Measurements from ENCODE around the gene GABARAP. TPM values are rescaled to one million over a fixed set of nuclear protein-coding genes. Genes with fewer than 3 reads are reported as not detected.
A peak's percentile ranks its signal among the peaks of the same experiment; 100 is the strongest.

Gene GABARAP
- total RNA-seq, result 315 and 440 TPM in 2 replicates

DNA sequence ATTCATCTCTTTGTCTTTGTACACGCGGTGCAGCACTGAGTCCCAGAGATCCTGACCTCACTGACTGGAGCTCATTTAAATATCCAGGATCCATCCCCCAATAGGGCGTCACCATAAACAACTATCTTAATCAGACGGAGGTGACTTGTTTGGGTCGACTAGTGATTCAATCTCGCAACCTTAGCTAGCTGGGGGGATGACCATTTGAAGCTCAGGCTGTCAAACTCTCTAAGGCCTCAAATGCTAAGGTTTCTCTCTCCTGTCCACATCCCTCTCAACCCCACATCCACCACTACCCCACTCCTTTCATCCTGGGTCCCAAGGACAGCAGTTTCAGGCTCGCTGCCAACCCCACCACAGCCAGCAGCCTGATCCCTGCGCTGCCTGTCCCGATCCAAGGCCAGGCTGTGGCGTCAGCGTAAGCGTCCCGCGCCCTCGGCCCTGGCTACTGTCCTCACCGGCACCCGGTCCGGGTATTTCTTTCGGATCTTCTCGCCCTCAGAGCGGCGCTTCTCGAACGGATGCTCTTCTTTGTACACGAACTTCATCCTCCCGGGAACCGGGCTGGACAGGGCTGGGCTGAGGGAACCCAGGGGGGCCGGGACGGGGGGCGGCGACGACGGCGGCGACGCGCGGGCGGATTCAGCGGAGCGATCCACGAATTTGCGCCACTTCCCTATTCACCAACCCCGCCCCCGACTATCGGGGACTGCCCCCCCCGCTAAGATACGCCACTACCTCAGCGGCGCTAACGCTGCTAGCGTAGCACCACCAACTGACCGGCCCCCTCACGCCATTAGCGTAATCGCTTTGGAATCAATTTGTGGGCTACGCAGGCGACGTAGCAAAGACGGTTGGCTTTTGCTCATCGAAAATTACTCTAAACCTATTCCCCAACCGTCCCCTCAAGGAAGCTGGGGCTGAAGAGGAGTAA is at the start of gene GABARAP:
GABARAP (minus strand) TSS at position 667 of the 934 bp plus-strand sequence; CDS start at position 548, 119 bp downstream.

DNA sequence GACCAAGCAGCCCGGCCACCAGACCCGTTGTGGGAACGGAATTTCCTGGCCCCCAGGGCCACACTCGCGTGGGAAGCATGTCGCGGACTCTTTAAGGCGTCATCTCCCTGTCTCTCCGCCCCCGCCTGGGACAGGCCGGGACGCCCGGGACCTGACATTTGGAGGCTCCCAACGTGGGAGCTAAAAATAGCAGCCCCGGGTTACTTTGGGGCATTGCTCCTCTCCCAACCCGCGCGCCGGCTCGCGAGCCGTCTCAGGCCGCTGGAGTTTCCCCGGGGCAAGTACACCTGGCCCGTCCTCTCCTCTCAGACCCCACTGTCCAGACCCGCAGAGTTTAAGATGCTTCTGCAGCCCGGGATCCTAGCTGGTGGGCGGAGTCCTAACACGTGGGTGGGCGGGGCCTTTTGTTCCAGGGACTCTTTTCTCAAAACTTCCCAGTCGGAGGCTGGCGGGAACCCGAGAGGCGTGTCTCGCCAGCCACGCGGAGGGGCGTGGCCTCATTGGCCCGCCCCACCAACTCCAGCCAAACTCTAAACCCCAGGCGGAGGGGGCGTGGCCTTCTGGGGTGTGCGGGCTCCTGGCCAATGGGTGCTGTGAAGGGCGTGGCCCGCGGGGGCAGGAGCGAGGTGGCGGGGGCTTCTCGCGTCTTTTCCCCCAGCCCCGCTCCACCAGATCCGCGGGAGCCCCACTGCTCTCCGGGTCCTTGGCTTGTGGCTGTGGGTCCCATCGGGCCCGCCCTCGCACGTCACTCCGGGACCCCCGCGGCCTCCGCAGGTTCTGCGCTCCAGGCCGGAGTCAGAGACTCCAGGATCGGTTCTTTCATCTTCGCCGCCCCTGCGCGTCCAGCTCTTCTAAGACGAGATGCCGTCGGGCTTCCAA is 39.1 kb upstream of the GABARAP start, which contains the start of gene SLC2A4:
SLC2A4 (plus strand) TSS at position 645 of the 879 bp plus-strand sequence; CDS start at position 862, 217 bp downstream.

DNA sequence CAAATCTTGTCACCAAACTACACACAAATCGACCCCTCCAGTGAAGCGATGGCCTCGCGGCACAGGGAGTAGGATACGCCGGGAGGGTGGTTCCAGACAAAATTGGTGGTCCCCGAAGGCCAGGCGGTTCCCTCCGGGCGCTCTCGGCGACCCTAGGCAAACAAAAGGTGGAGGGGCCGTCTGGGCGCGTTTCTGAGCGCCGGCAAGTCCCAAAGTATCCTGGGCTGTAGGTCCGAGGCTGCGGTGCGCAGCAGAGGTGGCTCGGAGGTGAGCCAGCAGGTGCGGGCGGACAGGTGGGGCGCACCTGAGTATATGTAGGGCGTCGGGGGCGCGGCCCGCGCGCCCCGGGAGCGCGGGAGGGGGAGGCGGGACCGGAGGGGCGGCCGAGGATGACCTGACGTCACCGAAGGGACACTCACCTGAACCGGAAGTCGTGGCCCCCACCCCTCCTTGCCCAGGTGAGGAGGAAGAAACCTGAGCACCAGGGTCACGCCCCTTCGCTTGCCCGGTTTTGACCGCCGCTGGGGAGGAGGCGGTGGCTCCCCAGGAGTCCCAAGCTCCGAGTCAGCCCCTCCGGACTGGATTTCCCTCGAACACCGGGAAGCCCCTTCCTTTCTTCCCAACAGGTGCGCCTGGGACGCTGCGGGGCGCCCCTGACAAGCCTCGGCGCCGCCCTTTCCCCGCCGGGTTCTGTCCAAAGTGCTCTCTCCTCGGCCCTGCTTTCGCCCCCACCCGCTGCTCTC is 20.1 kb upstream of the GABARAP start, which contains the start of gene CLDN7:
CLDN7 (minus strand) TSS at position 287 of the 743 bp plus-strand sequence. CDS start 435 bp downstream, outside the sequence.

DNA sequence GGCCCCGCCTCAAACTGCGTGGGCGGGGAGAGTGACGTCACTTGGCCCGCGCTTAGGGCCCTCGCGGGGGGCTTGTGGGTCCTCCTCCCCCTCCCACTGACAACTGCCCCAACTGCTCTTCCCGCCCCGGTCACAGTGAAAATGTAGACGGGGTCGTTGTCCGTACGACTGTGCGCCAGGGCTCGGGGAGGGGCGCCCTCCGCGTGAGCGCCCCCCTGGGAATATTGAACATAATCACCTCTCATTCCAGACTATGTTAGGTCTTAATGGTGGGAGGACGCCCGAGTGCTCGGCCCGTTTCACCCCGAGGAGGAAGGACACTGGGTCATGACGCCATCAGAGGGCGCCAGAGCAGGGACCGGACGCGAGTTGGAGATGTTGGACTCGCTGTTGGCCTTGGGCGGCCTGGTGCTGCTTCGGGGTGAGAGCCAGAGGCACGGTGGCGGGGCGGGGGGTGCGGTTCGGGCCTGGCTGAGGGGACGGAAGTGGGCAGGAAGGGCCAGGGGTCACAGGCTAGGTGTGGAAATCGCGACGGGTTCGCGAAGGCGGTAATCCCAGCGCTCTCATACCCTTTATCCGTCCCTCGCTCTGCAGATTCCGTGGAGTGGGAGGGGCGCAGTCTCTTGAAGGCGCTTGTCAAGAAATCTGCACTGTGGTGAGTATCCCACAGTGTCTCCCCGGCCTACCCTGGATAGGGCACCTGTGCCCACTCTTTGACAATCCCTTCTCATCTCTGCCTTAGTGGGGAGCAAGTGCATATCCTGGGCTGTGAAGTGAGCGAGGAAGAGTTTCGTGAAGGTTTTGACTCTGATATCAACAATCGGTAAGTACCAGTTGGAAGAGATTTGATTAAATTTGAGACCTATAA is 10.2 kb upstream of the GABARAP start, which contains the start of gene ELP5:
ELP5 (plus strand) TSS at position 40 of the 868 bp plus-strand sequence; CDS start at position 376, 336 bp downstream.

DNA sequence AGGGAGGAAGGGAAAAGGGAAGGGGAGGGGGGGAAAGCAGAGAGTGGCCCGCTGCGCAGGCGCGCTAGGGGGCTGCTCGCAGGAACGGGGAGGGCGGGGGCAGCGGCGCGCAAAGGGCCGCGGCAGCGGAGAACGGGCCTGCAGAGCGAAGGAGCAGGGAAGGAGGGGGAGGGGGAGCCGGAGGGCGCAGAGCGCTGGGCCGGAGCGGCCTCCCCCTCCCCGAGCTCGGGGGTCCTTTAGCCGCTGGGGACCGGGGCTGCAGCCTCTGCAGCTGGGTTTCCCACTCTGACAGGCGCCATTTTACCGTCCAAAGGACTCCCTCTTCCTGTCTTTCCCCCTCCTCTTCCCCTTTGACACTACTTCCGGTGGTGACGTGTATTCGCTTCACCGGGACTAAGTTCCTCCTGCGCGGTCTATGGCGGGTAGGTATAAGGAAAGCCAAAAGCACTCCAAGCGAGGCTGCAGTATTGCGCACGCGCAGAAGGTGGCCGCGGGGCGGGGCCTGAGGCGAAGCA is 9.5 kb upstream of the GABARAP start, which contains the start of gene CTDNEP1:
CTDNEP1 (minus strand) TSS at position 74 of the 515 bp plus-strand sequence. CDS start 438 bp downstream, outside the sequence.

DNA sequence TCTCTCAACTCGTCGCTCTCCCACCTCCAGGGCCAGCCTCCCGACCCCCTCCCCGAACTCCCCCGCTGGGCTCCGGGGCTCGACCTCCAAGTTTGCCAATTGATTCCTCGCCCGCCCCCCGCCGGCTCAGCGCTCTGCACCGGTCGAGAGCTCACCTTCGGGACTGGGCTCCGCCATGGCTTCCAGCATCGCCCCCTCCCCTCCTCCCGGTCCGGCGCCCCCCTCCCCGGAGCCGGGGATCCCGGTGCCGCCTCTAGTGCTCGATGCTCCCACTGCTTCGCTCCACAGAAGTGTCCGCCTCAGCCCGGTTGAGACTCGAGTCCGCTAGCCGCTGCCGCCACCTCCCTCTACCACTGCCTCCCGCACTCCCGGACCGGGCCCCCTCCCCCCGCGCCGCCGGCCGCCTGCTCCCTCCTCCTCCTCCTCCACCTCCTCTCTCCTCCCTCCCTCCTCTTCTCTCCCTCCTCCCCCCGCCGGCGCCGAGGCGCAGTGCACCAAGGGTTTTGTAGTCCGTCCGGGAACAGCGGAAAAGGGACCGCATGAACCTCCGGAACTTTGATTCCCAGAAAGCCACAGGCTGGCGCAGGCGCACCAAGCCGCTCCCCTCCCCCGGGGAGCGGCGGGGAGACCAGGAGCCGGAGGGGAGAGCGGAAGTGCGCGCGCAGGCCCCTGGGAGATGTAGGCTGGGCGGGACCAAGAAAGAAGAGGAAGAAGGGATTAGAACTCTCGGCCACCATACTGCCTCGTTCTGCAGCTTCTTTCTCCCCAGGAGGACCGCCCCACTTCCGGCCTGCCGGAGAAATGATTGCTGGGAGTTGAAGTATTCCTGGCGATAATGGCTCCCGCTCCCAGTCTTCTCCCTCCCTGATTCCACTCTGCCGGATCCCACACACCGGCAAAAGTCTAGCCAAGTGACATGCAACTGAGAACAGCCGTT is 2.9 kb downstream of the GABARAP start, which contains the start of gene PHF23:
PHF23 (minus strand) TSS at position 367 of the 937 bp plus-strand sequence; CDS start at position 189, 178 bp downstream.

DNA sequence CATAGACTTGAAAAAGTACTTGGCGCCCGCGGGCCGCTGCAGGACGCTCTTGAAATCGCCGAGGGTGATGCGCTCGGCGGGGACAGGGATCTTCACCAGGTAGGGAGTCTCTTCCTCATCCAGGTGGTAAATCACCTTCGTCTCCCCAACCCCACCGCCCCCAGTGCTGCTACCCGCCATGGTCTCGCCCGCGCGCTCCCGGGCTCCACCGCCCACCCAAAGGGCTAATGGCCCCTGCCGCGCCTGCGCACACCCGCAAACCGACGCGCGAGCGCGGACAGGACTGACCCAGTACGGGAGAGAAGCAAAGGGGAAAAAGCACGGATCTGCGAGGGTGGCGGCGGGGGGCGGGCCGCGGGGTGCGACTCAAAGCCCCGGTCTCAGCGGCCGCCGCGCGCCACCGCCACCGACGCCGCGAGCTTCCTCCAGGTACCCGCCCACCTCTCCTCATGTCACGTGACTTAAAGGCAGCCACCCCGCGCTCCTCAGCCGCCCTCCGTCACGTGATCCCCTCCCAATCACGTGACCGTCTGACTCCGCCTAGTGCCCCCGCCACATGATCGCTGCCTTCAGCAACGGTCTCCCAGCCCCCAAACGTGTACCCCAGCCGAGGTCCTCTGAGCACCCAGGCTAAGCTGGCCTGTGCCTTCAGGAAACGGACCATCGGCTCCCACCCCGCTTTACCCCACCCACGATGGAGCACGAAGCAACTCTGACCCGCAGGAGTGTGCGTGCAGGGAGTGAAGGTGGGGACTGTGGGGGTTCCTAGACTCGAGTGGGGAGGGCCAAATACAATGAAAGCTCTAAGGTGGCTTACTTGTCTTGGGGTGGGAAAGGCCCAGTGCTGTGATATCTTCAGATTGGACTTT is 7.9 kb downstream of the GABARAP start, which contains the start of gene DVL2:
DVL2 (minus strand) TSS at position 435 of the 869 bp plus-strand sequence; CDS start at position 180, 255 bp downstream.

DNA sequence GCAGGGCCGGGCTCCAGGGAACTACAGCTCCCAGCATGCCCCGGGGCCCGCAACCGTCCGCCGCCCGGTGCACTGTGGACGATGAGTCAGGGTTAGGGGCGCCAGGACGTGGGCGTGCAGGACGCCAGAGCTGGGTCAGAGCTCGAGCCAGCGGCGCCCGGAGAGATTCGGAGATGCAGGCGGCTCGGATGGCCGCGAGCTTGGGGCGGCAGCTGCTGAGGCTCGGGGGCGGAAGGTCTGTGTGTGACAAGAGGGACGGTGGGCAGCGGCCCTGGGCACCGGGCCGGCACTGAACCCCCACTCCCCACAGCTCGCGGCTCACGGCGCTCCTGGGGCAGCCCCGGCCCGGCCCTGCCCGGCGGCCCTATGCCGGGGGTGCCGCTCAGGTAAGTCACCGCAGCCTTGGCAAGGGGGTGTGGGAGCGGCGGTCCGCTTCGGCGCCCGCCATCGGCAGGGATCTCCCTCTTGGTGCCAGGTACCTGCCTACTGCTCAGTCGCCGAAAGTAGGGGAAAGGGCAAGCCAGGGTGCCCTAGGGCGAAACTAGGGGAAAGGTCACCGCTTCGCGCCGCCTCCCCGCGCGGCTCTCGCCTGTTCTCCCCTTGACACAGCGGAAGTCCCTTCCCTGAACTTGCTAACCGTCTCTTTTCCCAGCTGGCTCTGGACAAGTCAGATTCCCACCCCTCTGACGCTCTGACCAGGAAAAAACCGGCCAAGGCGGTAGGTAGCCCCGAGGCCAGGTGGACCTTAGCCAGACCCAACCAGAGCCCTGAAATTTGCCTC is 22.2 kb downstream of the GABARAP start, which contains the start of the genes ACADVL and DLG4:
ACADVL (plus strand) TSS at position 127 of the 781 bp plus-strand sequence; CDS start at position 174, 47 bp downstream.
DLG4 (minus strand) TSS at position 25 of the 781 bp plus-strand sequence.

Small RNAs within 50 kb of the gene (small RNA-seq; reads per million reads assigned to genes)
- not detected for gene AC120057.4
- 388 reads per million, percentile 99 among the genes with 10 or more reads in this experiment for gene MIR324
- not detected for gene RF00019

Other genes starting within 250 kb of the GABARAP start
- 0.11 TPM in 1 of 2 replicates, not detected in the other for gene ALOX12, start 246.4 kb downstream of the GABARAP start, total RNA-seq
- 72.4 and 73.5 TPM in 2 replicates for gene RNASEK, start 229.8 kb downstream of the GABARAP start, total RNA-seq
- 0.11 and 0.13 TPM in 2 replicates for gene BCL6B, start 219.4 kb downstream of the GABARAP start, total RNA-seq
- 0.22 and 0.52 TPM in 2 replicates for gene SLC16A13, start 206.4 kb downstream of the GABARAP start, total RNA-seq
- gene SLC16A11, start 198.4 kb downstream of the GABARAP start, total RNA-seq, result 0.13 TPM in 1 of 2 replicates, not detected in the other
- gene CLEC10A, start 162.2 kb downstream of the GABARAP start, total RNA-seq, result not detected in 2 replicates
- gene ASGR2, start 127.6 kb downstream of the GABARAP start, total RNA-seq, result not detected in 2 replicates
- 0.65 and 0.76 TPM in 2 replicates for gene ASGR1, start 63.1 kb downstream of the GABARAP start, total RNA-seq
- gene DLG4, start 22.6 kb downstream of the GABARAP start, total RNA-seq, result 7.7 and 8.8 TPM in 2 replicates
- 205 and 214 TPM in 2 replicates for gene ACADVL, start 22.5 kb downstream of the GABARAP start, total RNA-seq
- gene DVL2, start 7.9 kb downstream of the GABARAP start, total RNA-seq, result 54.4 and 63.1 TPM in 2 replicates
- gene PHF23, start 3.0 kb downstream of the GABARAP start, total RNA-seq, result 34.4 and 38.5 TPM in 2 replicates
- gene CTDNEP1, start 9.3 kb upstream of the GABARAP start, total RNA-seq, result 30.1 and 39.5 TPM in 2 replicates
- 31.6 and 39.1 TPM in 2 replicates for gene ELP5, start 9.8 kb upstream of the GABARAP start, total RNA-seq
- gene CLDN7, start 20.0 kb upstream of the GABARAP start, total RNA-seq, result 2.4 and 2.7 TPM in 2 replicates
- gene SLC2A4, start 39.3 kb upstream of the GABARAP start, total RNA-seq, result 0.11 TPM in 1 of 2 replicates, not detected in the other
- 0.13 TPM in 1 of 2 replicates, not detected in the other for gene YBX2, start 52.2 kb upstream of the GABARAP start, total RNA-seq
- gene EIF5A, start 65.2 kb upstream of the GABARAP start, total RNA-seq, result 575 and 584 TPM in 2 replicates
- 38.2 and 42.2 TPM in 2 replicates for gene GPS2, start 72.9 kb upstream of the GABARAP start, total RNA-seq
- gene NEURL4, start 86.9 kb upstream of the GABARAP start, total RNA-seq, result 7.7 and 13.2 TPM in 2 replicates
- gene ACAP1, start 94.1 kb upstream of the GABARAP start, total RNA-seq, result 0.11 and 0.26 TPM in 2 replicates
- 8.9 and 11.2 TPM in 2 replicates for gene KCTD11, start 109.7 kb upstream of the GABARAP start, total RNA-seq
- gene TMEM95, start 112.7 kb upstream of the GABARAP start, total RNA-seq, result not detected in 2 replicates
- 4.1 and 4.6 TPM in 2 replicates for gene TNK1, start 138.6 kb upstream of the GABARAP start, total RNA-seq
- gene PLSCR3, start 152.1 kb upstream of the GABARAP start, total RNA-seq, result 19.6 and 21.7 TPM in 2 replicates
- gene TMEM256, start 161.6 kb upstream of the GABARAP start, total RNA-seq, result 30.4 and 56.3 TPM in 2 replicates
- 6.9 and 8.6 TPM in 2 replicates for gene NLGN2, start 165.4 kb upstream of the GABARAP start, total RNA-seq
- gene SPEM1, start 177.9 kb upstream of the GABARAP start, total RNA-seq, result not detected in 2 replicates
- not detected in 2 replicates for gene SPEM2, start 183.2 kb upstream of the GABARAP start, total RNA-seq
- not detected in 2 replicates for gene SPEM3, start 186.4 kb upstream of the GABARAP start, total RNA-seq
- 2.5 and 2.8 TPM in 2 replicates for gene TMEM102, start 193.0 kb upstream of the GABARAP start, total RNA-seq
- 0.76 and 0.91 TPM in 2 replicates for gene FGF11, start 197.1 kb upstream of the GABARAP start, total RNA-seq
- gene CHRNB1, start 202.6 kb upstream of the GABARAP start, total RNA-seq, result 5.2 and 5.4 TPM in 2 replicates
- gene ZBTB4, start 237.2 kb upstream of the GABARAP start, total RNA-seq, result 40.2 and 41.4 TPM in 2 replicates
- not detected in 2 replicates for gene SLC35G6, start 239.0 kb upstream of the GABARAP start, total RNA-seq
- gene POLR2A, start 241.9 kb upstream of the GABARAP start, total RNA-seq, result 85.8 and 100.0 TPM in 2 replicates

Measured in articular chondrocyte of knee joint (primary cell).